ENCODE data around the gene LIN54.
"Not testable (repeated sequence)": the region's sequence is repeated elsewhere in the genome, so short reads cannot be mapped to it uniquely, and the experiment has no call there.

LIN54 gene

DNA sequence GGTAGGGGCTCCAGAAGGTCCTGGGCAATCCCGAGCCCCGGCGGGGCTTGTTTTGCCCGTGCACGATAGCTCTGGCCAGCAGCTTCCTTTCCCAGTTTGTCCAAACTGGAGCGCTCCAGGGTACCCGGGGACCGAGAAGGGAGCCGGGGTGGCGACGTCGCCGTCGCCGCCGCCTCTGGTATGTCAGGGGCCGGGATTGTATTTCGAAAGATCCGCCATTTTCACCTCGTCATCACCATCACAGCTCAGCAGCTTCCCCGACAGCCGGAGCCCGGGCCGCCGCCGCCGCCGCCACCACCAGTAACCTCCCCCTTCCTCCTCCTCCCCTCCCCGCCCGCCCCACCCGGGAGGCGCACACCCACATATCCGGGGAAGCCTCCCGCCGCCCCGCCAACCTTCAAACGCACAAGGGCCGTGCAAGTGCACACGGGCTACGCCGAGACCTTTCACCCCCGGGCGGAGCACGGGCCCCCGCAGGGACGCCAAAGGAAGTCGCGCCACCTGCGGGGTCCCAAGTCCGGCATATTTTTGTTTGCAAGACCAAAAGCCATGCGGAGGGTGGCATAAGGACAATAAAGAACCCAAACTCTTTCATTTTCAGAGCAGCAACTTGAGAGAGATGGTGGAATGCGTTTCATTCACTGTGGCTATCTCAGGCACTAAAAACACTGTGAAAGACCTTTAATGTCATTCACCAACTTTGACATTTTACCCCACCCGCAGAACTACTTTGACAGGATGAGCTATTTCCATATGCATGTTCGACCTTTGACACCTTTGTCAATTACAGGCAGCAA lies at the start of gene LIN54:
LIN54 (minus strand) TSS at position 302 of the 797 bp plus-strand sequence. CDS start 25,979 bp downstream, outside the sequence.
- DNase-seq (ENCODE audit: low read depth): peak; percentile 74

DNA sequence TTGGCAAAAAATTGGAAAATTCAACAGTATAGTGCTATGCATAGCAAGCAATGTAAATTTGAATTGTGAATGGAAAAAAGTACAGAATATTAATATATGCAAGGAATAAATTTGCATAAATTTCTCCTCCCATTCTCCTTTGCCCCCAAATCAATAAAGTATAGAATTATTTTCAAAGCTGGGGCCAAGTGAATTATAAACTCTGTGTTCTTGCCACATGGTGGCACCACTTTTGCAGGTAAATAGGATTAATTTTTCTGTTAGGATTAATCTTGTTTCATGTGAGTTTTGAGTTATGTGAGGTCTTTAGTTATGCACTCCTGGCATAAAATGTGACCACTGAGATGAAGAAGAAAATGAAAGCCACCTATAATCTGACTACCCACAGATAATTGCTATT lies 44.3 kb upstream of the LIN54 start:
- DNase-seq (ENCODE audit: low read depth): no peak

DNA sequence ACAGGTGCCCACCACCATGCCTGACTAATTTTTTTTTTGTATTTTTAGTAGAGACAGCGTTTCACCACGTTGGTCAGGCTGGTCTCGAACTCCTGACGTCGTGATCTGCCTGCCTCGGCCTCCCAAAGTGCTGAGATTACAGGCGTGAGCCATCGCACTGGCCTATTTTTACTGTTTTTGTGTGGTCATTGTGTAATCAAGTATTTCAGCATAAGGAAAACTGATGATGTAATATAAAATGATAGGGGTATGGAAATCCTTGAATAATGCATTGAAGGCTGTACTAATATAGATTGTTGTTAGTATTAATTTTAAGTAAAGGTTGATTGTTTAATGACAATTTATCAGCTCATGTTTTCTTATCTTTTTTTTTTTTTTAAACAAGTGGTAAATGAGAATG lies 38.2 kb upstream of the LIN54 start:
- not testable (repeated sequence) for DNase-seq (ENCODE audit: low read depth)

DNA sequence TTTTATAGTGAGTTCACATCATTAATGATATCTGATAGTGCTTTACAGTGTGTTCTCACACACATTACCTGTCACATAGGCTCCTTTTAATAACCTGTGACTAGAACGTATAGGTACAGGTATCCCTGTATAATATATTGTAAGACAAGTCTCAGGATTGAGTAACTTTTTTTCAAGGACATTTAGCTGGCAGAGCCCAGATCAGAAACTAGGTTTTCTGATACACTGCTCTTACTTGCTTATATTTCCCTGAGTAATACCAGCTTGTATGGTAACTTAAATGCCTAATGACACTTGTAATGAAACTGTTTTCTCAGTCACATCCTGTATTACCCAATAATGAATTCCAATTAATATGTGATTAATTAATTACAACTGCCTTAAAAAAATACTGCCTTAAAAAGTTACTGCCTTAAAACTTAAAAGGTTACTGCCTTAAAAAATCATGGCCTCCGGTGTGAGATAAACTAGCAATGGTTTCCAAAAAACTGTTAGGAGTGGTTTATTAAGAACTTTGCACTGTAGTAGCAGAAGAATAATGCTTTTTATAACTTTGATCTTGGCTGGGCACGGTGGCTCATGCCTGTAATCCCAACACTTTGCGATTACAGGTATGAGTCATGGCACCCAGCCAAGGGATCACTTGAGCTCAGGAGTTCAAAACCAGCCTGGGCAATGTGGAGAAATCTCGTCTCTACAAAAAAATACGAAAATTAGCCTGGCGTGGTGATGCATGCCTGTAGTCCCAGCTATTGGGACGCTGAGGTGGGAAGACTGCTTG lies 36.3 kb upstream of the LIN54 start:
- DNase-seq (ENCODE audit: low read depth): no peak

DNA sequence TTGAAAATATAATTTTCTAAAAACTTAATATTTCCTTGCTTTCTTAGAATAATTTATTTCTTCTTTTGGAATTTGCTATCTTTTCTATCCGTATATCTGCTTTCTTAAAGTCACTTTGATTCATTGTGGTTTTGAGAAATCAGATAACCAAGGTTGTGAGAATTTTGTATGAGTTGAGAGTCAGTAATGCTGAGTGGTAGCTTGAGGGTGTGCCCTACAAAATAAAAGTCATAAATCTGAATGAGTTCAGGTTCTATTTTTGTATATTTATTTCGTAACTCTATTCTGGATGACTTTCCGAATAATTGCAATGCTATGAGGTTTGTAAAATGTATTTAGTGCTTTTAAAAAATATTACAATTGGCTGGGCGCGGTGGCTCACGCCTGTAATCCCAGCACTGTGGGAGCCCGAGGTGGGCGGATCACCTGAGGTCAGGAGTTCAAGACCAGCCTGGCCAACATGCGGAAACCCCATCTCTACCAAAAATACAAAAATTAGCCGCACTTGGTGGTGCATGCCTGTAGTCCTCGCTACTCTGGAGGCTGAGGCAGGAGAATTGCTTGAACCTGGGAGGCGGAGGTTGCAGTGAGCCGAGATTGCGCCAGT lies 33.3 kb upstream of the LIN54 start:
- DNase-seq (ENCODE audit: low read depth): no peak

DNA sequence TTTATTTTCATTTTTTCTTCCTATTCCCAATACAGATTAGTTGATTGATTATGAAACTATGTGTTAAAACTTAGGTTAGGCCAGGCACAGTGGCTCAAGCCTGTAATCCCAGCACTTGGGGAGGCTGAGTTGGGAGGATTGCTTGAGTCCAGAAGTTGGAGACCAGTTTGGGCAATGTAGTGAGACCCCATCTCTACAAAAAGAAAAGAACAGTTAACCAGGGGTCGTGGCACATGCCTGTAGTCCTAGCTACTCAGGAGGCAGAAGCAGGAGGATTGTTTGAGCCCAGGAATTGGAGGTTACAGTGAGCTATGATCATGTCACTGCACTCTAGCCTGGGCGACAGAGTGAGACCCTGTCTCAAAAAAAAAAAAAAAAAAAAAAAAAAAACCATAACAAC lies 32.5 kb upstream of the LIN54 start:
- DNase-seq (ENCODE audit: low read depth): not testable (repeated sequence)

DNA sequence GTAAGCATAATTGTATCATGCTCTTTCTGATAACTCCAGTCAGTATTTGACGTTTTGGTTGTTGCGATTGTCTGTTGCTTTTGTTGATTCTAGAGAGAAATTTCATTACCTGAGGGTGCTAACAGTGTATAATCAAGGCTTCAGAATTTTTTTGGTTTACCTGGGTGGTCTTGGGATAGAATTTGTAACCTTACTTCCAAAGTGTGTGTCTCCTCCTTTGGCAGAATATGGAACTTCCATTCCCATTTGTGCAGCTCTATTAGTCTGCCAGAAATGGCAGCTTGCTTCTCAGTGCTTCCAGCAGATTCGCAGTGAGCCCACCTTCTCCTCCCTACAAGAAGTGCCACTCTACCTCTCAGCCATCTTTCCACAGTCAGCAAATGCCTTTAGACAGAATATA lies 29.6 kb upstream of the LIN54 start:
- DNase-seq (ENCODE audit: low read depth): no peak

DNA sequence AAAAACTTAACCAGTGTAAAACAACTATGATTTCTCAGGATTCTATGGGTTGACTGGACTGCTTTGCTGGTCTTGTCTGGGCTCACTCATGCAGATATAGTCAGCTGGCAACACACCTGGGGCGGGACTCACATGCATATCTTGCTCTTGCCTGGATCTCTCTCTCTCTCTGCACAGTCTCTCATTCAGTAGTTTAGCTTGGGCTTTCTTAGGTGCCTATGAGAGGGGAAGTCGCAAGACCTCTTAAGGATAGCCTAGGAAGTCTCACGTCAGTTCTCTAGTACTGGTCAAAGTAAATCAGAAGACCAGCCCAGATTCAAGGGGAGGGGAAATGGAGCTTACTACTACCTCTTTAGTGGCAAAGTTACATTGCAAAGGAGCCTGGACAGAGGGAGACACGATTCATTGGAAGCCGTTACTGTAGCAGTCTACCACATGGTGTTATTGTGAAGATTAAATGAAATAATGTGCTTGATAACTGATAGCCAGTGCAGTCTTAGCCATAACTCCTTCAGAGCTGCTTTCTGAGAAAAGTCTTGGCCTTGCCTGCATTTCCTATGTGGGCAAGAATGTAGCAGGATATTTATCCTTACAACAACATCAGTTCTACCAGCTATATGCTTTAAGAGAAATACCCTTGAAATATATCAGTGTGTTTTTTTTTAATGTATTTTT lies 26.5 kb upstream of the LIN54 start:
- DNase-seq (ENCODE audit: low read depth): no peak

DNA sequence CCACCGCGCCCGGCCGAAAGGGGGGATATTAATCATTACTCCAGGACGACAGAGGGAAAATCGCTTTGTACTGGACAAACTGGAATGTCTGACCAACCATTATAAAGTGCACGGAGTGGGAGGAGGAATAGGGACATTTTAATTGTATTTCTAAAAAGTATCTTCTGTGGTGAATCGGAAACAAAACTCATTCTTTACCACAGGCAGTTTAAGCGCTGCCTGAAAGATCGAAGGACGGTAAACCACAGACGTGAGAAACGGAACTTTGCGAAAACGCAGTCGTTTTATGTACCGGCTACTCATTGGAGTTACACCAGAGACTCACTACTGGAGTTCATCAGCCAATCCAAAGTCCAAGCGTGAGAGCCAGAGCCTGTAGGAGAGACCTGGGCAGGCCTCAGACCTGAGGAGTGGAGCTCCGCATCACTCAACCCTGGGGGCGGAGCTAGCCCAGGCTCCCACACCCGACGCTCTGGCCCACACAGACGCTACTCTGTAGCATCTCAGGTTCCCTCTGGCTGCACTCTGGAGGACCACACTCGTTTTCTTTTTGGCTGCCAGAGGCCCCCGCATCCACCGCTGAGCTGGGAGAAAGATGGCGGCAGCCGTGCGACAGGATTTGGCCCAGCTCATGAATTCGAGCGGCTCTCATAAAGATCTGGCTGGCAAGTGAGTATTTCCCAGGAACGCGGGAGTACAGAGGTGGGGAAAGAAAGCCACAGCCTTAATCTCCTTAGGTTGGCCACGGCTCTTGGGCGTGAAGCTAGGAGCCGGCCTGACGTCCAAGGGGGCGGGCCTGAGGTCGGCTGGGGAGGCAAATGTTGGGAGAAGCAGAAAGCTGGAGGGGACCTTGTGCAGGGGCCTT lies 24.2 kb upstream of the LIN54 start, which contains the start of gene COPS4:
COPS4 (plus strand) TSS at position 554 of the 865 bp plus-strand sequence; CDS start at position 596, 42 bp downstream.
- DNase-seq (ENCODE audit: low read depth): peak; percentile 90

DNA sequence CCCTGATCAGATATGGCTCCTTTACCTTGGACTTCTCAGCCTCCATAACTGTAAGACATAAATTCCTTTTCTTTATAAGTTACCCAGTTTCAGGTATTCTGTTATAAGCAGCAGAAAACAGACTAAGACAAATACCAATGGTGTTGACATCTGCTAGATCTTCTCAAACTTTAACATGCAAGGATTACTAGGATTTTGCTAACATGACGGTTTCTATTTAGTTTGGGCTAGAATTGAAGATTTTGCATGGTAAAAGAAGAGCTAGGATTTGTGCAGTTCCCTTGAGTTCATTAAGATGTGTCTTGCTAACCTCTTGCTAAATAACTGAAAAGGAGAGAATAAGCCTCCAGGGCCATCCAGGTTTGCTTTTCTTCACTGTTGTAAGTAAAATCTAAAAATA lies 19.1 kb upstream of the LIN54 start:
- no peak for DNase-seq (ENCODE audit: low read depth)

DNA sequence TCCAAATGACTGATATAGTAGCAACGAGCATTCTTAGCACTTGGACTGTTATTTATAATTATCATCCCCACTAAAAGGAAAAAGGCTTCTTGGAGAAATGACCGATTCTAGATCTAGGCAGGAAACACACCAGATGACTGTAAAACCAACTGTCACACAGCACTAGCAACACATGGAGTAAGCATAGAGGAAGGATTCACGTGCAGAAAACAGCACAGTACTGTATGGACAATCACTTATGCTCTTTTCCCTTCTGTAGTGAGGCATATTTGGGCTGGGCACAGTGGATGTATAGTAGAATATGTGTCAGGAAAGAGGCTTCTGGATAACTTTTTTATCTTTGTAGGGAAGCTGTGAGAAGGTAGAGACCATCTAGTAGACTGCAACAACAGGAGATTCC lies 18.4 kb upstream of the LIN54 start:
- no peak for DNase-seq (ENCODE audit: low read depth)

DNA sequence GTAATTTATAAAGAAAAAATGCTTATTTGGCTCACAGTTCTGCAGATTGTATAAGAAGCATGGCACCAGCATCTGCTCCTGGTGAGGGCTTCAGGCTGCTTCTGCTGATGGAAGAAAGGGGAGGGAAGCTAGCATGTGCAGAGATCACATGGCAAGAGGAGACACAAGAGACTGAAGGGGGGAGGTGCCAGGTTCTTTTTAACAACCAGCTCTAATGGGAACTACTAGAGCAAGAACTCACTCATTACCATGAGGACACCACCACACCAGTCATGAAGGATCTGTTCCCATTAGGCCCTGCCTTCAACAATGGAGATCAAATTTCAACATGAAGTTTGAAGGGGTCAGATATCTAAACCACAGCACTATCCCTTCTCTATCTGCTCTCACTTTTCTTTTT lies 14.9 kb upstream of the LIN54 start:
- DNase-seq (ENCODE audit: low read depth): no peak

DNA sequence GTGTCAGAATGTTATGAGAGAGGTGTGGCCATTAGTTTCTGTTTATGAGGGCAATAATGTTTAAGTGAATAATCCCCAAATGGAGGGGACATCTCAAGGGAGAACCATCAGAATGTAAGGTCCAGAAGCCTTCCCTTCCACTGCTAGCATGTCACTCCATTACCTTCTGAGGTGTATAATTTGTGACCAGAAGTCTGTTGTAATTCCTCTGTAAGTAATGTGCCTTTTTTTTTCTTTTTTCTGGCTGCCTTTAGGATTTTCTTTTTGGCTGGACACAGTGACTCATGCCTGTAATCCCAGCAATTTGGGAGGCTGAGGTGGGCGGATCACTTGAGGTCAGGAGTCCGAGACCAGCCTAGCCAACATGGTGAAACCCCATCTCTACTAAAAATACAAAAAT lies 13.6 kb upstream of the LIN54 start:
- DNase-seq (ENCODE audit: low read depth): no peak

DNA sequence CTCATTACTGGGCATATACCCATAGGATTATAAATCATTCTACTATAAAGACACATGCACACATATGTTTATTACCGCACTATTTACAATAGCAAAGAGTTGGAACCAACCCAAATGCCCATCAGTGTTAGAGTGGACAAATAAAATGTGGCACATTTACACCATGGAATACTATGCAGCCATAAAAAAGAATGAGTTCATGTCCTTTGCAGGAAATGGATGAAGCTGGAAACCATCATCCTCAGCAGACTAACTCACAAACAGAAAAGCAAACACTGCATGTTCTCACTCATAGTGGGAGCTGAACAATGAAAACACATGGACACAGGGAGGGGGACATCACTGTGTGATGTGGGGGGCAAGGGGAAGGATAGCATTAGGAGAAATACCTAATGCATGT lies 13.0 kb upstream of the LIN54 start:
- not testable (repeated sequence) for DNase-seq (ENCODE audit: low read depth)

DNA sequence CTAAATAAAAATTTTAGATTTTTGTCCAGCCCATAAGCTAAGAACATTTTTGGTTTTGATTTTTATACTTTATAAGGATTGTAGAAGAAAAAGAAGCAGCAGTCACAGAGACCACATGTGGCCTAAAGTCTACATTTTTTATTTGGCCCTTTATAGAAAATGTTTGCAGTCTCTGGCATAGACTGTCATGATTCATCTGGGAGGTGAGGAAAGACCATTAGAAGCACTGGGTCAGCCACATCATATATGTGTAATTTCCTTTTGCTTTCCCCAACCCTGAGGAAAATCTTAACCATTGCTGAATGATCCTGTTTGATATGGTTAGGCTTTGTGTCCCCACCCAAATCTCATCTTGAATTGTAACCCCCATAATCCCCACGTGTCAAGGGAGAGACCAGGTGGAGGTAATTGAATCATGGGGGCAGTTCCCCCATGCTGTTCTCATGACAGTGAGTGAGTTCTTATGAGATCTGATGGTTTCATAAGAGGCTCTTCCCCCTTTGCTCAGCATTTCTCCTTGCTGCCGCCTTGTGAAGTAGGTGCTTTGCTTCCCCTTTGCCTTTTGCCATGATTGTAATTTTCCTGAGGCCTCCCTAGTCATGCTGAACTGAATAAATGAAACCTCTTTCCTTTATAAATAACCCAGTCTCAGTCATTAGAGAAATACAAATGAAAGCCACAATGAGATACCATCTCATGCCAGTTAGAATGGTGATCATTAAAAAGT lies 12.3 kb upstream of the LIN54 start:
- DNase-seq (ENCODE audit: low read depth): no peak

DNA sequence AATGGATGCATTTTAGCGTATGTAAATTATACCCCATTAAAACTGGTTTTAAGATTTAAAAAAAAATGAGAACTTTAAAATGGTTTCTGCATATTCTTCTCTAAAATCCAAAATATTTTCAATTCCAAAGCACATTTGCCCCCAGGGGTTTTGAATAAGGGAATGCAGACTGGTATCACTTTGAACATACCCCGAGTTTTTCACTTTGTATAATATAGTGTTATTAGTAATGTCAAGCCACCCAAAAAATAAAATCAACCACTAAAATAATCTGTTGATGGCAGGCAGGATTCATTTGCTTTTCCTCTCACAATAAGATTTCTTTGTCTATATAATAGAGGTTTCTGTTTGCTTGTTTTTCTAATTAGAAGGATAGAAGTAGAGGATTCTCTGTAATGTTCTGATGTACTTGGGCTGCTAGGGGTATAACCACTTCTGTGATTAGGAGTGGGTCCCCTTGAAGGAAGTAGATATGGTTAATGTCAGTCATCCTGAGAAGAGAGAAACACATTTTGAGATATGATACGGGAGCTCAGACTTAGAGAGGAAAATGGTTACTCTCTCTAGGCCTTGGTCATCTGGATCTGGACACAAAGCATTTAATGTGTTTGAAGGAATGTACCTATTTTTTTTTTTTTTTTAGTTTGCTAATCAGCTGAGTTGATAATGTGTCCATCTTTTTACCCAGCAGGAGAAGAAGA lies 9.3 kb upstream of the LIN54 start:
- DNase-seq (ENCODE audit: low read depth): no peak

DNA sequence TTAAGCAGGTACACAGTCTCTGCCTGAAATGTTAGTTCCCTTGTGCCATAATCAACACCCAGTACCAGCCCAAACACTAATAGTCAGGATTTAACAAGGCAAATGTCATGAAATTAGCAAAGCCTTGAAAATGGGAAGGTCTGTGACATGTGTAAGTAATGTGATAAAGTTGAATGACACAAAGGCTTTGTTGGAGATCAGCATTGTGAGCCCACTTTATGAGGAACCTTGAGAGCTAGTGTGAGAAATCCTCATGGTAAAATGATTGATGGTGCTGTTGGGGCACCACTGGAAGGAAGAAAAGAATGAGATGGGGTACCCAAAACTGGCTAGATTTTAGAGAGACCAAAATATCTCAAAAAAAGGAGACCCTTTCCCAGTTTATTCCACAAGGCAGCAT lies 3.3 kb upstream of the LIN54 start:
- DNase-seq (ENCODE audit: low read depth): no peak

DNA sequence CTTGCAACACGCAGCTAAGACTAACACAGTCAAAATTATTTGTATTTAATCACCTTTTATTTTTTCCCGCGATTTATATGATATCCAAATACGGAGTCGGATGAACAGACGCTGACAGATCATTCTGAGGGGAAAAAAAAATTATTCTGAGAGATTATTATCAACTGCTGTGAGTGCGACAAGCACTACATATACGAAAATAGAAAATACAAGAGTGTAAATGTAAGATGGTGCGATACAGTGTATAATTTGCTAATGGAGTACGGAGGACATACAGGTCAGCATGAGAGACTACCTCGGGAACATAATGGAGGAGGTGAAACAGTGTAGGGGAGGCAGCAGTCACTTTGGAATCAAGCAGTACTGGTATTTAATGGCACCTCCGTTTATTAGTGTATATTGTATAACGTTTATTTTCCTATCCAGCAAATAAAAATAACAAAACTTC lies 2.8 kb upstream of the LIN54 start:
- no peak for DNase-seq (ENCODE audit: low read depth)

DNA sequence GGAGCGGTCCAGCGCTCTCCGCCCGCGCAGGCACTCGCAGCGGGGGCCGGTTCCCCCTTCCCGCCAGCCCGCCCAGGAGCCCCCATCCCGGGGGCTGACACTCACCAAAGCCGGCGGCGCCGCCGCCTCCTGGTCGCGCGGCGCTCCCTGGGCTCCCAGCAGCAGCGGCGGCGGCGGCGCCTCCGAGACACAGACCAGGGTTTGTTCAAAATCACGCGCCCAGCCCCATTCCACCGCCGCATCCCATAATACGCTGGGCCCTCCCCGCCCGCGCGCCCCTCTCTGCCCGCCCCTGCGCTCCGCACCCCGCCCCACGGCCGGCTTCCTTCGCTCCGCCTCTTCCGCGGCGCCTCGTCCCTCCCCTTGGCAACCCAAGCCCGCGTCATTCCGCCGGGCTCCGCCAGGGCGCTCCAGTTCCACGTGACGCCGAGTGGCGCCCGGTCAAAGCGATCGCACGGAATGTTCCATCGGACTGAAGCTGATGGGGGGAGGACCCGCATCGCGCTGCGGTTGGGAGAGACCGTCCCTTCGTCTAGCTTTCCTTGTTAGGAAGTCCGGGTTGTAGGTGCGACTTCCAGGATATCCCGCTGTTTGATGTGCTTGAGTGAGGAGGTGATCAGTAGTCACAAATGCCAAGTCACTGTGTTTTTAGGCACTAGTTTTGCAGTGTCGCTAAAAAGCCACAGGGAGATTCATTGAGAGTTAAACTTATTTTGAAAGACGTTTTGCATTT lies 2.2 kb upstream of the LIN54 start:
- DNase-seq (ENCODE audit: low read depth): peak; percentile 95

Measured in stimulated activated CD8-positive, alpha-beta memory T cell treated with anti-CD3 and anti-CD28 coated beads, Interleukin-4, amount 100 ng/mL, for 24 hours (primary cell).